ENCODE data around the gene NPEPPS. TPM values are rescaled to one million over a fixed set of nuclear protein-coding genes. Genes with fewer than 3 reads are reported as not detected.

The NPEPPS gene
- total RNA-seq, 1 donor from 2014 or later, result 107 TPM

DNA sequence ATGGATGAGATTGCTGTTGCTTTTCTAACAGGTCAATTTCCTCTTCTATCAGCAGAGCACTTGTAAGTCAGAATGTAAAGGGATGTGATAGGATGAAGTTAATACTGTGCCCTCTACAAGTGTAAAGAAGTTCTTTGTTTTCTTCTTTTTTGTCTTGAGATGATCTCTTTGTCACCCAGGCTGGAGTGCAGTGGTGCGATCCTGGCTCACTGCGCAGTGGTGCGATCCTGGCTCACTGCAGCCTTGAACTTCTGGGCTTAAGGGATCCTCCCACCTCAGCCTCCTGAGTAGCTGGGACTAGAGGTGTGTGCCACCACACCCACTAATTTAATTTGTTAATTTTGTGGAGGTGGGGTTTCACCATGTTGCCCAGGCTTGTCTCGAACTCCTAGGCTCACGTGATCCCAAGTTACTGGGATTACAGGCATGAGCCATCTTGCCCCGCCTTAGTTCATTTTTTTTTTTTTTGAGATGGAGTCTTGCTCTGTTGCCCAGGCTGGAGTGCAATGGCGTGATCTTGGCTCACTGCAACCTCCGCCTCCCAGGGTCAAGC is 97.2 kb downstream of the NPEPPS start:
- Mint-ChIP-seq H3K27ac (ENCODE audit: unreplicated experiment) (no peak overlapping the region), H3K27me3 (ENCODE audit: unreplicated experiment) (no peaks in the 10 kb centered on the region), H3K4me1 (ENCODE audit: unreplicated experiment) (no peaks in the 10 kb centered on the region), H3K4me3 (ENCODE audit: unreplicated experiment) (no peak overlapping the region), H3K9me3 (ENCODE audit: unreplicated experiment) (no peaks in the 10 kb centered on the region), H3K36me3 (ENCODE audit: low read depth, unreplicated experiment) (peaks cover 10% of the 10 kb centered on the region)
- DNase-seq (ENCODE audit: low spot score), result no peak
- TF ChIP-seq, protein P1, sequence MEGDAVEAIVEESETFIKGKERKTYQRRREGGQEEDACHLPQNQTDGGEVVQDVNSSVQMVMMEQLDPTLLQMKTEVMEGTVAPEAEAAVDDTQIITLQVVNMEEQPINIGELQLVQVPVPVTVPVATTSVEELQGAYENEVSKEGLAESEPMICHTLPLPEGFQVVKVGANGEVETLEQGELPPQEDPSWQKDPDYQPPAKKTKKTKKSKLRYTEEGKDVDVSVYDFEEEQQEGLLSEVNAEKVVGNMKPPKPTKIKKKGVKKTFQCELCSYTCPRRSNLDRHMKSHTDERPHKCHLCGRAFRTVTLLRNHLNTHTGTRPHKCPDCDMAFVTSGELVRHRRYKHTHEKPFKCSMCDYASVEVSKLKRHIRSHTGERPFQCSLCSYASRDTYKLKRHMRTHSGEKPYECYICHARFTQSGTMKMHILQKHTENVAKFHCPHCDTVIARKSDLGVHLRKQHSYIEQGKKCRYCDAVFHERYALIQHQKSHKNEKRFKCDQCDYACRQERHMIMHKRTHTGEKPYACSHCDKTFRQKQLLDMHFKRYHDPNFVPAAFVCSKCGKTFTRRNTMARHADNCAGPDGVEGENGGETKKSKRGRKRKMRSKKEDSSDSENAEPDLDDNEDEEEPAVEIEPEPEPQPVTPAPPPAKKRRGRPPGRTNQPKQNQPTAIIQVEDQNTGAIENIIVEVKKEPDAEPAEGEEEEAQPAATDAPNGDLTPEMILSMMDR (IDR thresholded peaks at IDR 0.05; ENCODE audit: unreplicated experiment), result no peak

DNA sequence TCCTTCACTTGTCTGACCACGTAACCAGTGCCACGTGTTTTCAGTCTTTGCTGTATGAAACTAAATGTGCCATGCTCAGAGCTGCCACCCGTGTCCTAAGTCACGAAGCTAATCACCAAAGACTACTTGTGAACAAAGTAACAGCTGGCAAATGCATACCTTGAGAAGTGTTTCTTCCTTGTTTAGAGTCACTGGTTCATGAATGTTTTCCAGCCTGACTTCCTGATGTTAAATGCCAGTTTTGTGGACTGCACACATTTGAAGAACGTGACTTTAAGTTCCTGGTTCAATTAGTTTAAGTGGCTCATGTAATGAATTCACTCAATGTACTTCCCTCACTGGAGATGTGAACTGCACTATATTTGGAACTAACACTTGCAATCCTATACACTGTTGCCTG is 98.9 kb downstream of the NPEPPS start:
- Mint-ChIP-seq H3K27ac (ENCODE audit: unreplicated experiment) (no peak overlapping the region), H3K9me3 (ENCODE audit: unreplicated experiment) (no peaks in the 10 kb centered on the region), H3K4me1 (ENCODE audit: unreplicated experiment) (no peaks in the 10 kb centered on the region), H3K36me3 (ENCODE audit: low read depth, unreplicated experiment) (peaks cover 7% of the 10 kb centered on the region), H3K27me3 (ENCODE audit: unreplicated experiment) (no peaks in the 10 kb centered on the region), H3K4me3 (ENCODE audit: unreplicated experiment) (no peak overlapping the region)
- DNase-seq (ENCODE audit: low spot score), result no peak
- TF ChIP-seq, protein P1 (IDR thresholded peaks at IDR 0.05; ENCODE audit: unreplicated experiment), result no peak

DNA sequence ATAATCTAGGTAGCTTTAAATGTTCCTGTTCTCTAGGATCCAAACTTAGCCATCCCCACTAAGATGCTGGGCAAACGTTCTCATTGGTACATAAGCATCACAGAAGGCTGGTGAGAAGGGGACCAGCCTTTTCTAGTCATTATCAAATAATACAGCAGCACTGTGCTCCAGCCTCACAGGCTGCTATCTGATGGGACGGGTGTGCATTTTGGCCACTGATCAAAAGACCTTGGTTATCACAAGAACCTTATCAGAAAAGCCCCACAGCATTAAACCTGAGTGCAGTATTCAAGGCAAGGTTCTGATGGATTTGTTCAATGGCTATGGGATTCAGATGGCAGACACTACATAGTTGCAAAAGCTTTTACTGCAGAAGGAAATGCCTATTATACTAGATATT is 99.7 kb downstream of the NPEPPS start:
- Mint-ChIP-seq H3K27me3 (ENCODE audit: unreplicated experiment) (no peaks in the 10 kb centered on the region), H3K27ac (ENCODE audit: unreplicated experiment) (no peak overlapping the region), H3K36me3 (ENCODE audit: low read depth, unreplicated experiment) (peaks cover 4% of the 10 kb centered on the region)

DNA sequence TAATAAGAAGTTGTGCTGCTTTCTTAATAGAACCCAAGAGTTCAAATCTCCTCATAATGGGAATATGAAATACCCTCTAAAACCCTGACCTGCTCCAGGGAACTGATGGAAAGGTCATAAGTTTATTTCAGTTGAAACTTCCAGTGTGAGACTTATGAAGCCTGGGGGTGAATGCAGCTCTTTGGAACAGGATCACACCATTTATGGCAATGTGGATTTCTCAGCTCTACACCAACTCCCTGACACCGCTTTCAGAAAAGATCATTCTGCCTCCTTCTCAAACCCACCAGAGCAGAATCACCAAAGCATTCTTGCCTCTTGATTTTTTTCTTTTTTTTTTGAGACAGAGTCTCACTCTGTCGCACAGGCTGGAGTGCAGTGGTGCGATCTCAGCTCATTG is 102.1 kb downstream of the NPEPPS start:
- DNase-seq (ENCODE audit: low spot score), result no peak
- Mint-ChIP-seq H3K36me3 (ENCODE audit: low read depth, unreplicated experiment) (no peaks in the 10 kb centered on the region), H3K4me3 (ENCODE audit: unreplicated experiment) (no peak overlapping the region), H3K9me3 (ENCODE audit: unreplicated experiment) (no peaks in the 10 kb centered on the region), H3K4me1 (ENCODE audit: unreplicated experiment) (peaks cover 9% of the 10 kb centered on the region), H3K27me3 (ENCODE audit: unreplicated experiment) (no peaks in the 10 kb centered on the region), H3K27ac (ENCODE audit: unreplicated experiment) (no peak overlapping the region)
- TF ChIP-seq, protein P1 (IDR thresholded peaks at IDR 0.05; ENCODE audit: unreplicated experiment), result no peak

More for the DNA sequence above, 99.7 kb downstream of the NPEPPS start:
- Mint-ChIP-seq H3K4me1 (ENCODE audit: unreplicated experiment) (no peaks in the 10 kb centered on the region), H3K4me3 (ENCODE audit: unreplicated experiment) (no peak overlapping the region), H3K9me3 (ENCODE audit: unreplicated experiment) (no peaks in the 10 kb centered on the region)
- TF ChIP-seq, protein P1 (IDR thresholded peaks at IDR 0.05; ENCODE audit: unreplicated experiment), result no peak
- no peak for DNase-seq (ENCODE audit: low spot score)

DNA sequence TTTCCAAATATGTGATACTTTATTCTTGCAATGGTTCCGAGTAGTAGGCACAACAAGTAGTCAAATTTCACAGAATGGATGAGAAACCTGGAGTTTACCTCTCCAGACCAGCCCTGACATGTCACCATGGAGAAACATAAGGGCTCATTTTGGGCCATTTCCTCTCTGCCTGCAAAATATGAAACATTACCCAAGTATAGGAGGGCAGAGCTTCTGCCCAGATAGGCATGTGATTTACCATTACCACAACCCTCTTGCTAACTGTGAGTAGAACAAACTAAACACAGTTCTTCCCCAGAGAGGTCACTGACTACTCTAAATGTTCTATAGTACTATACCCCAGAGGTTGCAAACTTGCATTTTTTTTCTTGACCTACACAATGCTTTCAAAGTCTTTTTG is 103.1 kb downstream of the NPEPPS start:
- H3K36me3 Mint-ChIP-seq (ENCODE audit: low read depth, unreplicated experiment), result no peaks in the 10 kb centered on the region
- H3K27ac Mint-ChIP-seq (ENCODE audit: unreplicated experiment), result no peak overlapping the region
- H3K4me3 Mint-ChIP-seq (ENCODE audit: unreplicated experiment), result no peak overlapping the region
- no peaks in the 10 kb centered on the region for H3K9me3 Mint-ChIP-seq (ENCODE audit: unreplicated experiment)
- H3K4me1 Mint-ChIP-seq (ENCODE audit: unreplicated experiment), result peaks cover 9% of the 10 kb centered on the region
- DNase-seq (ENCODE audit: low spot score), result no peak
- TF ChIP-seq, protein P1 (IDR thresholded peaks at IDR 0.05; ENCODE audit: unreplicated experiment), result no peak
- H3K27me3 Mint-ChIP-seq (ENCODE audit: unreplicated experiment), result no peaks in the 10 kb centered on the region
